Neural progenitor cell (in vitro differentiated cells): ENCODE measurements around the gene ARHGAP28. TPM values are rescaled to one million over a fixed set of nuclear protein-coding genes. Genes with fewer than 3 reads are reported as not detected.

ENCODE experiments used
- DNase-seq: peaks from one replicate; pipeline ENCODE4 v3.0.0-alpha.2; 2016; ENCODE audit warnings: low spot score
- H2AFZ ChIP-seq: fragments of 200-600 bp; sonication (generic); replicated peaks from 2 replicates; pipeline ENCODE4 v1.6.1; 2016; ENCODE audit warnings: antibody characterized with exemption
- H3F3A ChIP-seq: fragments of 200-600 bp; sonication (generic); 2 replicates; pipeline ENCODE4 v1.6.1; 2016; ENCODE audit warnings: antibody characterized with exemption, low read depth
- H3K27ac ChIP-seq: fragments of 200-600 bp; sonication (generic); 2 replicates; pipeline ENCODE4 v1.5.1; 2016; ENCODE audit warnings: mild to moderate bottlenecking
- H3K27me3 ChIP-seq: fragments of 200-600 bp; sonication (generic); 2 replicates; pipeline ENCODE4 v1.6.1; 2016; ENCODE audit warnings: mild to moderate bottlenecking, moderate library complexity
- H3K36me3 ChIP-seq: fragments of 200-600 bp; sonication (generic); 2 replicates; pipeline ENCODE4 v1.5.1; 2016
- H3K4me1 ChIP-seq: fragments of 200-600 bp; sonication (generic); 2 replicates; pipeline ENCODE4 v1.6.1; 2016; ENCODE audit warnings: mixed run types
- H3K4me2 ChIP-seq: fragments of 200-600 bp; sonication (generic); 2 replicates; pipeline ENCODE4 v1.6.1; 2016
- H3K4me3 ChIP-seq: fragments of 200-600 bp; sonication (generic); 2 replicates; pipeline ENCODE4 v1.5.1; 2016
- H3K79me2 ChIP-seq: fragments of 200-600 bp; sonication (generic); 2 replicates; pipeline ENCODE4 v1.6.1; 2016; ENCODE audit warnings: low read depth
- H3K9ac ChIP-seq: fragments of 200-600 bp; sonication (generic); 2 replicates; pipeline ENCODE4 v1.6.1; 2016
- H3K9me3 ChIP-seq: fragments of 200-600 bp; sonication (generic); 2 replicates; pipeline ENCODE4 v1.5.1; 2016; ENCODE audit warnings: low read depth
- H4K20me1 ChIP-seq: fragments of 200-600 bp; sonication (generic); 2 replicates; pipeline ENCODE4 v1.6.1; 2016; ENCODE audit warnings: low read depth
- H3K27ac Mint-ChIP-seq: 3 replicates; pipeline ENCODE4 v1.8.0; 2021; ENCODE audit warnings: mixed read lengths
- H3K27me3 Mint-ChIP-seq: 2 replicates; pipeline ENCODE4 v1.8.0; 2022; ENCODE audit warnings: low read depth, mild to moderate bottlenecking, inconsistent platforms, moderate library complexity, mixed read lengths; ENCODE audit not compliant: insufficient read depth
- H3K36me3 Mint-ChIP-seq: 3 replicates; pipeline ENCODE4 v1.8.0; 2021; ENCODE audit warnings: mixed read lengths
- H3K4me1 Mint-ChIP-seq: 3 replicates; pipeline ENCODE4 v1.8.0; 2021; ENCODE audit warnings: mixed read lengths
- H3K4me3 Mint-ChIP-seq: 3 replicates; pipeline ENCODE4 v1.8.0; 2021; ENCODE audit warnings: mild to moderate bottlenecking, moderate library complexity, mixed read lengths
- H3K9me3 Mint-ChIP-seq: 3 replicates; pipeline ENCODE4 v1.8.0; 2020; ENCODE audit warnings: mixed read lengths
- CTCF ChIP-seq: fragments of 200-600 bp; sonication (generic); IDR thresholded peaks from 2 replicates; pipeline ENCODE4 v1.5.1; 2017; ENCODE audit warnings: antibody characterized with exemption, mild to moderate bottlenecking
- EZH2 ChIP-seq: fragments of 200-600 bp; sonication (generic); IDR thresholded peaks from 2 replicates; pipeline ENCODE4 v1.6.1; 2017; ENCODE audit warnings: antibody characterized with exemption, mild to moderate bottlenecking, moderate library complexity
- EZH2phosphoT487 ChIP-seq: fragments of 200-600 bp; sonication (generic); IDR thresholded peaks from 2 replicates; pipeline ENCODE4 v1.6.1; 2017; ENCODE audit warnings: antibody characterized with exemption
- total RNA-seq: library from RNA; depleted of rRNA; stranded (reverse); fragments of >200 nt; gene quantifications from 2 replicates; pipeline ENCODE4 v1.2.3, GENCODE V29; 2015; ENCODE audit warnings: low replicate concordance

The ARHGAP28 gene
- total RNA-seq, 1 donor from 2014 or later = 25.7 TPM

- Histone ChIP-seq H3F3A (peaks cover 38% of the 10 kb centered on the region), H3K4me1 (peaks cover 30% of the 10 kb centered on the region), H3K9me3 (no peaks in the 10 kb centered on the region), H2AFZ (no peak overlapping the region), H3K4me3 (no peak overlapping the region), H3K27ac (no peak overlapping the region), H3K79me2 (no peaks in the 10 kb centered on the region), H3K36me3 (no peaks in the 10 kb centered on the region), H3K4me2 (no peak overlapping the region), H3K27me3 (no peaks in the 10 kb centered on the region), H3K9ac (no peak overlapping the region), H4K20me1 (peaks cover 15% of the 10 kb centered on the region)
- no peak overlapping the region for H3K27ac Mint-ChIP-seq
- peaks cover 2% of the 10 kb centered on the region for H3K9me3 Mint-ChIP-seq
- H3K36me3 Mint-ChIP-seq = peaks cover 15% of the 10 kb centered on the region
- peak; percentile 32 for DNase-seq
- TF ChIP-seq EZH2phosphoT487 = no peak
- no peak for TF ChIP-seq CTCF
- no peak for TF ChIP-seq EZH2
- H3K27me3 Mint-ChIP-seq = peaks cover 2% of the 10 kb centered on the region
- peaks cover 35% of the 10 kb centered on the region for H3K4me1 Mint-ChIP-seq
- H3K4me3 Mint-ChIP-seq = no peak overlapping the region
Observed at GRCh38 chr18:6878556-6879297, 149.2 kb downstream of the ARHGAP28 start.

GRCh38 chr18:6879508-6880195 lies 150.1 kb downstream of the ARHGAP28 start:
- Mint-ChIP-seq H3K9me3 (peaks cover 2% of the 10 kb centered on the region), H3K27me3 (peaks cover 2% of the 10 kb centered on the region), H3K4me3 (no peak overlapping the region), H3K36me3 (peaks cover 21% of the 10 kb centered on the region), H3K4me1 (peaks cover 35% of the 10 kb centered on the region), H3K27ac (no peak overlapping the region)
- DNase-seq = no peak
- Histone ChIP-seq H3K9me3 (no peaks in the 10 kb centered on the region), H3K79me2 (no peaks in the 10 kb centered on the region), H3K27ac (no peak overlapping the region), H3K4me1 (peaks cover 28% of the 10 kb centered on the region), H4K20me1 (peaks cover 15% of the 10 kb centered on the region), H3F3A (peaks cover 29% of the 10 kb centered on the region), H3K9ac (no peak overlapping the region), H3K36me3 (no peaks in the 10 kb centered on the region), H2AFZ (no peak overlapping the region), H3K4me3 (no peak overlapping the region), H3K4me2 (no peak overlapping the region), H3K27me3 (no peaks in the 10 kb centered on the region)
- TF ChIP-seq EZH2 (no peak), EZH2phosphoT487 (no peak), CTCF (no peak)

- DNase-seq = peak; percentile 38
- no peak for TF ChIP-seq EZH2
- no peak for TF ChIP-seq CTCF
- no peak for TF ChIP-seq EZH2phosphoT487
- peaks cover 46% of the 10 kb centered on the region for H3K4me1 Mint-ChIP-seq
- no peaks in the 10 kb centered on the region for H3K79me2 ChIP-seq
- no peaks in the 10 kb centered on the region for H3K36me3 ChIP-seq
- H3K27ac Mint-ChIP-seq = peak overlapping the region; percentile 3
- H3K27me3 ChIP-seq = no peaks in the 10 kb centered on the region
- no peak overlapping the region for H3K4me3 ChIP-seq
- H3K9me3 Mint-ChIP-seq = peaks cover 2% of the 10 kb centered on the region
- no peaks in the 10 kb centered on the region for H3K9me3 ChIP-seq
- H3K4me1 ChIP-seq = peaks cover 33% of the 10 kb centered on the region
- H2AFZ ChIP-seq = no peak overlapping the region
- peaks cover 18% of the 10 kb centered on the region for H3K36me3 Mint-ChIP-seq
- H4K20me1 ChIP-seq = peaks cover 15% of the 10 kb centered on the region
- H3K9ac ChIP-seq = no peak overlapping the region
- peak overlapping the region; percentile 61 for H3K4me2 ChIP-seq
- no peak overlapping the region for H3K27ac ChIP-seq
- H3K4me3 Mint-ChIP-seq = no peak overlapping the region
- H3K27me3 Mint-ChIP-seq = peaks cover 2% of the 10 kb centered on the region
- H3F3A ChIP-seq = peaks cover 23% of the 10 kb centered on the region
Observed at GRCh38 chr18:6881034-6881820, 151.7 kb downstream of the ARHGAP28 start.
